HG03280 (cell line): ENCODE measurements around the gene IRF7.

Experiments
- ATAC-seq: cut with Tn5 transposase; IDR thresholded peaks from one replicate; pipeline ENCODE4 v1.9.1; 2021; ENCODE audit warnings: mild to moderate bottlenecking, moderate library complexity; ENCODE audit not compliant: unreplicated experiment

The IRF7 gene

GRCh38 chr11:621838-622237, 6.1 kb upstream of the IRF7 start:
- ATAC-seq, result no peak

- ATAC-seq, result no peak
Observed at GRCh38 chr11:620935-621814, 5.4 kb upstream of the IRF7 start.

DNA sequence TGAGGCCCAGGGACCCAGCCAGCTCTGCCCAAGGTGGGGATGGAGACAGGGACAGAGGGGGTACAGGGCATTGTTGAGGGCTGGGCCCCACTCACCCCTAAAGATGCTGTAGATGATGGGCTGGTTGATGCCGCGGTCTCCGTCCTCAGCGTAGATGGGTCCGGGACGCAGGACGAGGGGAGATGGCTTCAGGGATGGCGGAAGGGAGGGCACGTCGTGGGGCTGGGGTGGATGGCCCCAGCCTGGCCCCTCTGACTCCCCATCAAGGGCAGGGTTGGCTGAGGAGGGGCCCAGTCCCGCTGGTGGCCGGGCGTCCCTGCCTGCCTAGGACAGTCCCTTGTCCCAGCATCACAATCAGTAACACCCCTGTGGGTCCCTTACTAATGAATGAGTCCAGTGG, 4.5 kb upstream of the IRF7 start:
- no peak for ATAC-seq

DNA sequence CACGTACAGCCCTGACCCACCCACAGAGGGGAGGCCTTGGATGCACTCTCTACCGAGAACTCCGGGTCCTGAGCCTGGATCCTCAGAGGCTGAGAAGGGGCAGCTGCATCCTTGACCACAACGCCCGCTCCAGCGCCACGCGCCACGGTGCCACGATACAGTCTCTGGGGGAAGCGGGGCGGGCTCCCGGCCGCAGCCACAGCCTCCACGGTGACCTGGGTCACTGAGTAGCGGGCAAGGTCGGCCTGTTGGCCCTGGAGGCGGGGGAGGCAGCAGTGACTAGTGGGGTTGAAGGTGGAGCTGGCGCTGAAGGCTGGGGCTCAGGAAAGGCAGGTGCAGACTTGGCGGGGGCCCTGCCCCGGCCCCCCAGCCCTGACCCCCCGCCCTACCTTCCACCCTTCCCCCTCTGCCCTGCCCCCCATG, 3.9 kb upstream of the IRF7 start:
- no peak for ATAC-seq

DNA sequence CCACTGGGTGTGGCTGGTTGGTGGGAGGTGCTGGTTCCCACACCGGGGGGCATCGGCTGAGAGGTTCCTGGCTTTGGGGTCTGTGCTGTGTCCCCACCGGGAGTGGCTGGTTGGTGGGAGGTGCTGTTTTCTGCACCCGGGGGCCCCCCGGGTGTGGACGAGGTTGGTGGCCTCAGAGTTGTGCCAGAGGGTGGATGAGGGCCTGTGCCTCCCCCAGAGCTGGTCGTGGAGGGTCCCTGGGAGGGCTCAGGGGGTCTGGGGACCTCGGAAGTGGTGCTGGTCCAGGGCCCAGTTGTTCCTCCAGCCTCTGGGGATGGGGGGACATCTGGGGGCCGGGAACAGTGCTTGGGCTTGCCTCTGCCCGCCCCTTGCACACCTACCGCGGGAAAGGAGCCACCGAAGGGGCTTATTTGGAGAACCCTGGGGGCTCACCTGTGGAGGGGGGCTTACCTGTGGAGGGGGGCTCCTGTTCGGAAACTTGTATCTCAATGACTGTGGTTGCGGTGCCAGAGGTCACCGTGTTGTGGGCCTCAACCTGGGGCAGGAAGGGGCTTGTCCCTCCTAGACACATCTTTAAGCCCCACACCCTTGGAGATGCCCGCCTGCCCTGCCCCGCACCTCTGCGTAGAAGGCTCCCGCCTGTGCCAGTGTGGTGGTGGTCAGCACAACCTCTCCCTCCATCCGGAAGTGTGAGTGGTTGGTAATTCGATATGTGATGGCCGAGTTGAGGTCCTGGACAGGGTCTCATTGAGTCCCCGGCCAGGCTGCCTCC, 3.3 kb upstream of the IRF7 start:
- ATAC-seq, result no peak

- no peak for ATAC-seq
Observed at GRCh38 chr11:617912-618682, 2.3 kb upstream of the IRF7 start.

DNA sequence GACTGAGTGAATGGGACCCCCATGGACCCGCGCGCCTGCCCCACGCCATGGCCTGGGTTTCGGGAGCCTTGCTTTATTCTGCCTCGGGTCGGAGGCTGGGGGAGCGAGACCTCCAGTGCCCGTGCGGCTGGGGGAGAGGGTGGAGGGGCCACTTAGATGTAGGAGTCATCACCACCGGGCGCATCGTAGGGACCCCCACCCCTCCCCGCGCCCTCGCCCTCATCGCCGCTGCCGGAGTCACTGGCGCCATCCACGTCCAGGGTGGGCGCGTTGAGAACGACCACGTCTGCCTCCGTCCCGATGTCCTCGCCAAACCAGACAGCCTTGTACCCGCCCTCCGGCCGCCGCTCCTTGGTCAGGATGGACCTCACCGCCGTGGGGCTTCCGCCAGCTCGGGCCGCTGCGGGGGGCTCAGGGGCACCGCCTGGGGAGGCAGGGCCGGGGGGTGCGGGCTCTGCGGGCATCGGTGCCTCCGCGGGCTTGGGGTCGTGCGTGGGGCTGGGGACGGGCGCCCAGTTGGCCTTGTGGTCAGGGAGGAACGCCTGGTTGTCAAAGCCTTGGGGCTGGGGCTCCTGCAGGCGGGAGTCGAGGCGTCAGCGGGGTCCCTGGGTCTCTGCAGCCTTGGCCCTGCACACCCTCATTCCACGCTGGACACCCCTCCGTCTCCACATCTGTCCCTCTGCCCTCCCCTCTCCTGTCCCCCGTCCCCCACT, 1.6 kb upstream of the IRF7 start:
- ATAC-seq, result no peak

- no peak for ATAC-seq
Observed at GRCh38 chr11:616320-617198, 809 bp upstream of the IRF7 start.

DNA sequence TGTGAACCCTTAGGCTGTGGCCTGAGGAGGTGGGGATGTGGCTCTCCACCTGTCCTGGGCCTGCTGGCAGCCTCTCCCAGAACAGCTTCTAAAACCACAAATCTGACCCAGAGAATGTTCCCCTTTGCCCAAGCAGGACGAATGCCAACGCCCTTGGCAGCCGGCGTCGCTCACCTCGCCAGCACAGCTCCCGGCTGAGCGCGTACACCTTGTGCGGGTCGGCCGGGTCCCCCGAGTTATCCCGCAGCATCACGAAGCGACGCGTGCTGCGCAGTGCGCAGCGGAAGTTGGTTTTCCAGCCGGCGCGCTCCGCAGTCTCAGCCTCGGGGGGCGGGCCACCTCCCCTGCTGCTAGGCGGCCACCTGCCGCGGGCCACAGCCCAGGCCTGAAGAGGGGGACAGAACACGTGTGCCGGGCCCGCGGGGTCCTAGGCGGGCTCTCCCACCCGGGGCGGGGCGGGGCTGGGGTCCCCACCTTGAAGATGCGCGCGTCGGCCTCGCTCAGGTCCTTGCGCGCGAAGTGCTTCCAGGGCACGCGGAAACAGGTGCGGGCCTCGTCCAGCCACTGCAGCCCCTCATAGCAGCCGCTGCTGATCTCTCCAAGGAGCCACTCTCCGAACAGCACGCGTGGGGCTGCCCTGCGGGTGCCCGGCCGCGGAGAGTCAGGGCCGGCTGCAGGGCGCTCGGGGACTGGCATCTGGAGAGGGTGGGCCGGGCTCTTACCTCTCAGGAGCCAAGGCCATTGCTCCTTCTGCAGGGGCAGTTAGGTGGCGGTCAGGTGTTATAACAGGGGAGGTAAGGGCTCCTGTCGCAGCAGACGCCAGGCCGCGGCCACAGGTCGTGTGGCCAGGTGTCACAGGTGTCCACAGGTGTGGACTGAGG, 887 bp downstream of the IRF7 start:
- no peak for ATAC-seq

GRCh38 chr11:614021-614622, 1.6 kb downstream of the IRF7 start:
- ATAC-seq, result no peak

- ATAC-seq, result no peak
Observed at GRCh38 chr11:613369-613968, 2.3 kb downstream of the IRF7 start.

DNA sequence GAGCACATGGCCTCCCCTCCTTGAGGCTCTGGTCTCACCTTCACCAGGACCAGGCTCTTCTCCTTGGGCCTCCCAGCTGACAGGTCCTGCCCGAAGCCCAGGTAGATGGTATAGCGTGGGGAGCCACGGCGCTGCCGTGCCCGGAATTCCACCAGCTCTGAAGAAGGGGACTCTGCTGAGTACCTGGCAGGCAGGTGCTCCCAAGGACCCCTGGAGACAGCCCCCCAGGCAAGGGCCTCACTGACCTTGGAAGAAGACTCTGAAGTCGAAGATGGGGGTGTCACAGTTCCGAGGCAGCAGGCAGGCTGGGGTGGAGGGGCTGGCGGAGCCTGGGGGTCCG, 2.8 kb downstream of the IRF7 start:
- ATAC-seq, result no peak

DNA sequence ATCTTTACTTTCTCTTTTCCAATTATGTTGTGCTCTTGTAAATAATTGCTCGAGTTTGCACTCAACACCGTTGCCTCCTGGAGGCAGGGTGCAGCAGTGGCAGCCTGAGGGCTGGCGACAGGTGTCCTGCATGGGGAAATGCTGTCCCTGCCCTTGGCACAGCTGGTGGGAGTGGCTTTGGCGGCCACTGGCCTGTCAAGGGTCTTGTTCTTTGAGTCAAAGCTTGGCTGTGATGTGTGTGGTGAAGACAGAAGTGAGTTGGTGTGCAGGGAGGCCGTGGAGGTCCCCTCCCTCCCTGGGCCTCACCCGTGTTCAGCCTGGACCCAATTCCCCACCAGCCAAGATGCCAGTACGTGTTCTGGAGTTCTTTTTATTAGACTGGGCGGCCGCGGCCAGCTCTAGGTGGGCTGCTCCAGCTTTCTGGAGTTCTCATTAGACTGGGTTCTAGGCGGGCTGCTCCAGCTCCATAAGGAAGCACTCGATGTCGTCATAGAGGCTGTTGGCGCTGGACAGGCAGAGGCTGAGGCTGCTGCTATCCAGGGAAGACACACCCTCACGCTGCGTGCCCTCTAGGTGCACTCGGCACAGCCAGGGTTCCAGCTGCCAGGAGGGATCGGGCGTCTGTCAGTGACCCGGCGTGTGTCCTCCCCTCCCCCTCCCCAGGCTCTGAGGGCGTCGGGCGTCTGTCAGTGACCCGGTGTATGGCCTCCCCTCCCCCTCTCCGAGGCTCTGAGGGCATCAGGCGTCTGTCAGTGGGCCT, 3.4 kb downstream of the IRF7 start:
- no peak for ATAC-seq

DNA sequence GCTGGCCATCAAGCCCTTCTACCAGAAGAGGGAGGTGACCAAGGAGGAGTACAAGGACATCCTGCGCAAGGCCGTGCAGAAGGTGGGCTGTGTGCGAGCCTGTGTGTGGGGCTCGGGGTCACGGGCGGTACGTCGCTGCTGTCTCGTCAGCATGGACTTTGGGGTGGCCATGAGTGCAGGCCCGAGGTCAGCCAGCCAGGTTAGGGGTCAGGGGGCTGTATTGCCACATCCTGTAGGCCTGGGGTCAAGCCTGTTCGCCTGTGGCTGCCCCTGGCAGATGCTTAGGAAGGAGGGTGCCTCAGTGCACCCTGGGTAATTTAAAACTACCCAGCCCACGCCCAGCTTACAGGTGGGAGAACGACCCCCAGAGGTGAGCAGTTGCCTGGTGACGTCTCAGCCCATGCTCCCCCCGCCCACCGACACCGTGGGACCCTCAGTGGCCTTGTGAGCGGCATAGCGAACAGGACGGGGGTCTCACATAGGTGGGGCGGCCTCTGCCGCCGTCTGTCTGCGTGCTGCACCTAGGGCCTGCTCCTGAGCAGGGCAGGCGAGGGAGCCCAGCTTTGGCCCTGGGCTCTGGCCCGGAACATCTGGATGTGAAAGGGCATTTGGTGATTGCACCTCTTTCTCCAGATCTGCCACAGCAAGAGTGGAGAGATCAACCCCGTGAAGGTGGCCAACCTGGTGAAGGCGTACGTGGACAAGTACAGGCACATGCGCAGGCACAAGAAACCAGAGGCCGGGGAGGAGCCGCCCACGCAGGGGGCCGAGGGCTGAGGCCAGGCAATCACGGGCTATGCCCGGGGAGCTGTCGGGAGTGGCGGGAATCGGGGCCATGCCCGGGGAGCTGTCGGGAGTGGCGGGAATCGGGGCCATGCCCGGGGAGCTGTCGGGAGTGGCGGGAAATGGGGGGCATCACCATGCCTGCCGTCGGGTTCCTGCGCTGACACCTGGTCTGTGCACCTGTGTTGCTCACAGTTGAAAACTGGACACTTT, 4.5 kb downstream of the IRF7 start:
- no peak for ATAC-seq

GRCh38 chr11:610146-610801, 5.5 kb downstream of the IRF7 start:
- no peak for ATAC-seq

DNA sequence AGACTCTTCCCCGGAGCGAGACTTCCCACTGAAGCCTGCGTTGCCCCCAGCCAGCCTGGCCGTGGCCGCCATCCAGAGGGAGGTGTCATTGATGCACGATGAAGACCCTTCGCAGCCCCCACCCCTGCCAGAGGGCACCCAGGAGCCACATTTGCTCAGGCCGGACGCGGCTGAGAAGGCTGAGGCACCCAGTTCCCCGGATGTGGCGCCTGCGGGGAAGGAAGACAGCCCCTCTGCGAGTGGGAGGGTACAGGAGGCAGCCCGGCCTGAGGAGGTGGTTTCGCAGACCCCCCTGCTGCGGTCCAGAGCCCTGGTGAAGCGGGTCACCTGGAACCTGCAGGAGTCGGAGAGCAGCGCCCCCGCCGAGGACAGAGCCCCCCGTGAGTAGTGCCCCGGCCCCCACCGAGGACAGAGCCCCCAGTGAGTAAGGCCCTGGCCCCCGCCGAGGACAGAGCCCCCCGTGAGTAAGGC, 6.4 kb downstream of the IRF7 start:
- no peak for ATAC-seq
